NT2/D1 (cell line): ENCODE measurements around the gene SLC35A5.

Source experiments
- SUZ12 ChIP-seq: IDR thresholded peaks from 2 replicates; pipeline ENCODE4 v1.6.1; 2011; ENCODE audit not compliant: insufficient read length, insufficient read depth; ENCODE audit errors: extremely low read depth
- YY1 ChIP-seq: IDR thresholded peaks from 2 replicates; pipeline ENCODE4 v1.6.1; 2011; ENCODE audit not compliant: insufficient read length, insufficient read depth
- ZNF274 ChIP-seq: IDR thresholded peaks from 2 replicates; pipeline ENCODE4 v1.6.1; 2011; ENCODE audit warnings: mild to moderate bottlenecking, low read depth, low read length

DNA sequence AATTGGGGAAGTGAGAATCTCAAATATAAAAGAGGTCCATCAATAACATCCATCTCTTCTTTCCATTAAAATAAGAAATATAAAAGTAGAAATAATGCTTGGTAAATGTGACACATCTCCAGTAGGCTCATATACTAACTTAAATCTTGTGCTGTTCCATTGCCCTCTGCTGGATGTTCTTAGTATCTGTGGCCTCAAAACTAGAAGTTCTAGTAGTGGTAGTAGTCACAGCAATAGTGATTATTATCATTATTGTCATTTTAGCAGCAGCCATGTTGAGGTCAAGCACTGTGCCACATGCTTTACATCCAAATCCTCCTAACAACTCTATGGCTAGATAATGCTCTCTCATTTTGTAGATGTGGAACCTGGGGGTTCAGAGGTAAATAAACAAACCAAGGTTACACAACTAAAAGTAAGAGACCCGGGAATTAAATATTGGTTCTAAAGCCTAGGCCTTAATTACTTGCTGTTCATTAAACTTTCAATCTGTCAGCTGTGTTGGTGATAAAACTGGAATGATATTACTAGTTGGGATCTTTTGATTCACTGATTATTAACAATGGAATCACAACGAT is 42.3 kb upstream of the SLC35A5 start:
- no peak for TF ChIP-seq YY1
- no peak for TF ChIP-seq ZNF274
- no peak for TF ChIP-seq SUZ12
